K562 (cell line): ENCODE data around the gene TDRD12. TPM values are rescaled to one million over a fixed set of nuclear protein-coding genes. Genes with fewer than 3 reads are reported as not detected.

ENCODE experiments used
- ATAC-seq: fragments of 200-7000 bp; cut with Tn5 transposase; 3 replicates; pipeline ENCODE4 v1.9.1; 2020; ENCODE audit warnings: moderate library complexity
- BruUV-seq: library from RNA; stranded (reverse); fragments of 400-500 nt; replicated peaks from 2 replicates; lab custom pipeline; 2021; lab: Mats Ljungman, UMichigan
- CTCF ChIA-PET: fragments of 300-600 bp; formaldehyde crosslinking; extraction: SDS; loops from one replicate; lab custom pipeline; 2021; ENCODE audit warnings: low intra/inter-chr PET ratio; lab: Yijun Ruan, JAX
- POLR2A ChIA-PET: fragments of 300-600, 350-650 bp; sonication (Branson Sonifier 250); formaldehyde crosslinking; extraction: SDS; loops from one replicate; lab custom pipeline; 2021; ENCODE audit warnings: antibody characterized with exemption, inconsistent platforms; lab: Yijun Ruan, JAX
- DNase-seq, 4 experiments: peaks; one replicate each; pipeline versions ENCODE4 v3.0.0 to v3.0.0-alpha.2; 2011 to 2018; ENCODE audit warnings: low spot score in 3 of 4, mixed read lengths in 3 of 4; ENCODE audit errors: extremely low read depth in 1 of 4
- FAIRE-seq: peaks from 2 replicates; lab custom pipeline; 2011; peaks lifted over from hg19 to GRCh38; lab: Jason Lieb, UNC
- H2AFZ ChIP-seq: 2 replicates; pipeline ENCODE4 v1.6.0; 2011; ENCODE audit warnings: low read depth, low read length, control low read depth, inconsistent platforms
- H3K27ac ChIP-seq: fragments of 200-600 bp; 3 replicates; pipeline ENCODE4 v1.8.0; 2011; ENCODE audit warnings: low read depth, mild to moderate bottlenecking, control low read depth, inconsistent platforms, low read length, moderate library complexity, mixed read lengths; ENCODE audit errors: extremely low read depth
- H3K27me3 ChIP-seq, 2 experiments: fragments of 300-600 bp in 1 of 2; 2 replicates in 1 of 2; 3 replicates in 1 of 2; pipeline versions ENCODE4 v1.6.0 to v1.8.0; 2011; ENCODE audit warnings: inconsistent platforms in 2 of 2, low read length in 2 of 2, mild to moderate bottlenecking in 1 of 2, mixed read lengths in 1 of 2, moderate library complexity in 1 of 2; ENCODE audit not compliant: control insufficient read depth in 2 of 2, insufficient read depth in 2 of 2
- H3K36me3 ChIP-seq: fragments of 300-600 bp; 3 replicates; pipeline ENCODE4 v1.8.0; 2011; ENCODE audit warnings: mild to moderate bottlenecking, low read length, inconsistent platforms; ENCODE audit not compliant: control insufficient read depth, insufficient read depth
- H3K4me1 ChIP-seq, 2 experiments: fragments of 200-600 bp in 1 of 2; replicated peaks in 1 of 2; 2 replicates in 1 of 2; 3 replicates in 1 of 2; pipeline versions ENCODE4 v1.5.1 to v1.8.0; 2011; ENCODE audit warnings: inconsistent platforms in 2 of 2, low read length in 2 of 2, mild to moderate bottlenecking in 1 of 2, mixed read lengths in 1 of 2, moderate library complexity in 1 of 2; ENCODE audit not compliant: control insufficient read depth in 2 of 2, insufficient read depth in 2 of 2
- H3K4me2 ChIP-seq: 2 replicates; pipeline ENCODE4 v1.6.1; 2011; ENCODE audit warnings: low read length, control low read depth, inconsistent platforms, mixed read lengths; ENCODE audit not compliant: insufficient read depth
- H3K4me3 ChIP-seq: fragments of 200-600 bp; sonication (generic), shearing (Covaris generic); 2 replicates; pipeline ENCODE4 v1.5.1; 2016; ENCODE audit warnings: control low read depth, inconsistent platforms
- H3K79me2 ChIP-seq: fragments of 200-600 bp; 3 replicates; pipeline ENCODE4 v1.8.0; 2011; ENCODE audit warnings: low read length, inconsistent platforms; ENCODE audit not compliant: control insufficient read depth, insufficient read depth
- H3K9ac ChIP-seq, 2 experiments: 2 replicates each; pipeline versions ENCODE4 v1.6.0 to v1.6.1; 2011; ENCODE audit warnings: low read depth in 2 of 2, low read length in 2 of 2, control low read depth in 1 of 2, inconsistent platforms in 1 of 2, mild to moderate bottlenecking in 1 of 2, mixed read lengths in 1 of 2; ENCODE audit not compliant: insufficient read depth in 1 of 2
- H3K9me1 ChIP-seq: one replicate; pipeline ENCODE4 v1.6.0; 2011; ENCODE audit warnings: inconsistent platforms, mild to moderate bottlenecking, low read length, moderate library complexity; ENCODE audit not compliant: control insufficient read depth, insufficient read depth
- H3K9me3 ChIP-seq: replicated peaks from 2 replicates; pipeline ENCODE4 v1.5.1; 2011; ENCODE audit warnings: low read depth, low read length, inconsistent platforms; ENCODE audit not compliant: control insufficient read depth, insufficient read depth
- H4K20me1 ChIP-seq: replicated peaks from 2 replicates; pipeline ENCODE4 v1.6.1; 2011; ENCODE audit warnings: low read length, inconsistent platforms, mixed read lengths; ENCODE audit not compliant: control insufficient read depth, insufficient read depth
- BACH1 ChIP-seq: fragments of 200-800 bp; sonication (Bioruptor generic); IDR thresholded peaks from 2 replicates; pipeline ENCODE4 v1.6.1; 2016; ENCODE audit warnings: missing genetic modification characterization, missing compliant biosample characterization
- CBFA2T3 ChIP-seq: fragments of 450-650 bp; IDR thresholded peaks from 2 replicates; pipeline ENCODE4 v1.6.1; 2017
- CREBBP ChIP-seq: IDR thresholded peaks from one replicate; pipeline ENCODE4 v1.6.1; 2012; ENCODE audit warnings: low read depth, mild to moderate bottlenecking, control low read depth, inconsistent platforms, low read length
- PHF20 ChIP-seq: fragments of 450-650 bp; IDR thresholded peaks from 2 replicates; pipeline ENCODE4 v1.6.1; 2018; ENCODE audit not compliant: partially characterized antibody
- PTTG1 ChIP-seq: fragments of 450-650 bp; IDR thresholded peaks from 2 replicates; pipeline ENCODE4 v1.6.1; 2016; ENCODE audit warnings: low read depth, mild to moderate bottlenecking, missing genetic modification characterization, missing compliant biosample characterization
- SIN3A ChIP-seq, 2 experiments: fragments of 150-350 bp in 1 of 2; IDR thresholded peaks; 2 replicates each; pipeline ENCODE4 v1.6.1; 2011 to 2016; ENCODE audit warnings: borderline replicate concordance in 2 of 2, low read depth in 2 of 2, low read length in 2 of 2, mild to moderate bottlenecking in 2 of 2, moderate library complexity in 2 of 2; ENCODE audit not compliant: control insufficient read depth in 1 of 2
- SMAD3 ChIP-seq: fragments of 450-650 bp; formaldehyde crosslinking; conservative IDR thresholded peaks from 2 replicates; pipeline ENCODE4 v1.4.0; 2020; ENCODE audit warnings: mild to moderate bottlenecking
- TOE1 ChIP-seq, 2 experiments: fragments of 450-650 bp in 1 of 2; sonication (generic) in 1 of 2; formaldehyde crosslinking in 1 of 2; IDR thresholded peaks; 2 replicates each; pipeline versions ENCODE4 v1.7.1 to v1.8.0; 2016 to 2022; ENCODE audit warnings: borderline replicate concordance in 2 of 2, mild to moderate bottlenecking in 2 of 2, antibody characterized with exemption in 1 of 2, inconsistent platforms in 1 of 2, low read depth in 1 of 2, missing genetic modification reagents in 1 of 2, moderate library complexity in 1 of 2
- ZFPM2 ChIP-seq: fragments of 250-450 bp; sonication (Bioruptor Pico); IDR thresholded peaks from 2 replicates; pipeline ENCODE4 v1.5.1; 2022; ENCODE audit warnings: mild to moderate bottlenecking
- ZNF324 ChIP-seq: fragments of 250-450 bp; sonication (Bioruptor Pico); IDR thresholded peaks from 2 replicates; pipeline ENCODE4 v1.4.0; 2020; ENCODE audit warnings: mild to moderate bottlenecking
- WGBS: fragments of 100-300 bp; shearing (Covaris generic); methylation state at CpG from one replicate; pipeline ENCODE4 v1.1.6; 2016; ENCODE audit warnings: low coverage, mixed read lengths; ENCODE audit not compliant: insufficient coverage; ENCODE audit errors: missing lambda C conversion rate; 5-methylcytosine and 5-hydroxymethylcytosine counted together
- in situ Hi-C: fragments of 300-500 bp; cut with MboI; formaldehyde crosslinking; loops from 4 replicates; pipeline ENCODE4 v1.15.0; 2018; ENCODE audit warnings: inconsistent platforms, mixed read lengths
- intact Hi-C: fragments of 100-400 bp; cut with micrococcal nuclease; formaldehyde crosslinking; loops from 2 replicates; pipeline ENCODE4 v1.14.2; 2022
- polyA plus RNA-seq, 8 experiments: library from polyadenylated mRNA; depleted of rRNA in 4 of 8; stranded (reverse) in 5 of 8; unstranded in 3 of 8; fragments of >200 nt; fragmentation: Nextera tagmentation in 2 of 8; fragmentation: Illumina TruSeq in 1 of 8; extraction: Ambion mirVana in 2 of 8; extraction: Trizol in 1 of 8; gene quantifications; 2 replicates each; pipeline versions ENCODE4 v1.2.1 to v1.2.3, GENCODE V29; 2011 to 2014; ENCODE audit warnings: inconsistent platforms in 1 of 8, missing spikeins in 1 of 8
- total RNA-seq, 7 experiments: library from RNA; depleted of rRNA in 6 of 7; stranded (reverse); fragments of >200 nt in 6 of 7; fragmentation: Illumina TruSeq in 2 of 7; extraction: Trizol in 2 of 7; gene quantifications; 2 replicates each; pipeline versions ENCODE4 v1.2.1 to v1.2.3, GENCODE V29; 2011 to 2021; ENCODE audit warnings: low replicate concordance in 1 of 7
- TF ChIP-seq, protein P1 (sequence below): sonication (generic); formaldehyde crosslinking; IDR thresholded peaks from 2 replicates; pipeline ENCODE4 v1.8.0; 2023; ENCODE audit warnings: mild to moderate bottlenecking, missing genetic modification reagents
- TF ChIP-seq, protein P2 (sequence below), 2 experiments: fragments of 250-450 bp in 1 of 2; fragments of 450-650 bp in 1 of 2; sonication (Bioruptor Pico) in 1 of 2; IDR thresholded peaks; 2 replicates each; pipeline versions ENCODE4 v1.6.1 to v1.8.0; 2016 to 2021; ENCODE audit warnings: mild to moderate bottlenecking in 2 of 2, moderate library complexity in 2 of 2, missing compliant biosample characterization in 1 of 2, missing genetic modification characterization in 1 of 2
- TF ChIP-seq, protein P3 (sequence below): fragments of 450-650 bp; IDR thresholded peaks from 2 replicates; pipeline ENCODE4 v1.6.1; 2016; ENCODE audit warnings: missing biosample characterization, missing genetic modification characterization

Gene TDRD12
- total and polyA plus RNA-seq, 9 of the 15 experiments (the other 6 are each of a cell fraction or from before 2014, with no cell fraction given), result 0.03 TPM; not detected in 8

DNA sequence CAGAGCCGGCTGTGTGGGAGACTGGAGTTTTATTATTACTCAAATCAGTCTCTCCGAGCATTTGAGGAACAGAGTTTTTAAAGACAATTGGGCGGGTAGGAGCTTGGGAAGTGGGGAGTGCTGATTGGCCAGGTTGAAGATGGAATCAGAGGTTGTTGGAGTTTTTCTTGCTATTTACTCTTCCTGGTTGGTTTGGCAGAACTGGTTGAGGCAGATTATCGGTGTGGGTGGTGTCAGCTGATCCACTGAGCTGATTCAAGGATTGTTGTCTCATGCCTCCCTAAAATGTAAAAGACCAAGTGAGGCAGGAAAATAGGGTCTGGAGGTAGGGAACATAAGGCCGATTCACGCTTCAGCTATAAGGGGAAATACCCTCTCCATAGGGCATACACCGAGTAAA is 1.3 kb upstream of the TDRD12 start:
- Histone ChIP-seq H2AFZ (no peak overlapping the region), H3K9me1 (no peaks in the 10 kb centered on the region), H3K4me2 (no peak overlapping the region), H3K9me3 (no peaks in the 10 kb centered on the region), H3K27ac (no peak overlapping the region), H4K20me1 (no peaks in the 10 kb centered on the region), H3K4me3 (no peak overlapping the region), H3K9ac (no peak overlapping the region), H3K79me2 (no peaks in the 10 kb centered on the region), H3K4me1 (no peaks in the 10 kb centered on the region; a peak in 2 of 5 replicates), H3K36me3 (peaks cover 13% of the 10 kb centered on the region; the same call in 2 of the 3 replicates), H3K27me3 (no peaks in the 10 kb centered on the region)
- in situ Hi-C loops (no loop called here), intact Hi-C loops (no loop called here)
- no TSS peak for BruUV-seq
- no peak for TF ChIP-seq SMAD3 (CRISPR knock-in tag)
- TF ChIP-seq, protein P1, sequence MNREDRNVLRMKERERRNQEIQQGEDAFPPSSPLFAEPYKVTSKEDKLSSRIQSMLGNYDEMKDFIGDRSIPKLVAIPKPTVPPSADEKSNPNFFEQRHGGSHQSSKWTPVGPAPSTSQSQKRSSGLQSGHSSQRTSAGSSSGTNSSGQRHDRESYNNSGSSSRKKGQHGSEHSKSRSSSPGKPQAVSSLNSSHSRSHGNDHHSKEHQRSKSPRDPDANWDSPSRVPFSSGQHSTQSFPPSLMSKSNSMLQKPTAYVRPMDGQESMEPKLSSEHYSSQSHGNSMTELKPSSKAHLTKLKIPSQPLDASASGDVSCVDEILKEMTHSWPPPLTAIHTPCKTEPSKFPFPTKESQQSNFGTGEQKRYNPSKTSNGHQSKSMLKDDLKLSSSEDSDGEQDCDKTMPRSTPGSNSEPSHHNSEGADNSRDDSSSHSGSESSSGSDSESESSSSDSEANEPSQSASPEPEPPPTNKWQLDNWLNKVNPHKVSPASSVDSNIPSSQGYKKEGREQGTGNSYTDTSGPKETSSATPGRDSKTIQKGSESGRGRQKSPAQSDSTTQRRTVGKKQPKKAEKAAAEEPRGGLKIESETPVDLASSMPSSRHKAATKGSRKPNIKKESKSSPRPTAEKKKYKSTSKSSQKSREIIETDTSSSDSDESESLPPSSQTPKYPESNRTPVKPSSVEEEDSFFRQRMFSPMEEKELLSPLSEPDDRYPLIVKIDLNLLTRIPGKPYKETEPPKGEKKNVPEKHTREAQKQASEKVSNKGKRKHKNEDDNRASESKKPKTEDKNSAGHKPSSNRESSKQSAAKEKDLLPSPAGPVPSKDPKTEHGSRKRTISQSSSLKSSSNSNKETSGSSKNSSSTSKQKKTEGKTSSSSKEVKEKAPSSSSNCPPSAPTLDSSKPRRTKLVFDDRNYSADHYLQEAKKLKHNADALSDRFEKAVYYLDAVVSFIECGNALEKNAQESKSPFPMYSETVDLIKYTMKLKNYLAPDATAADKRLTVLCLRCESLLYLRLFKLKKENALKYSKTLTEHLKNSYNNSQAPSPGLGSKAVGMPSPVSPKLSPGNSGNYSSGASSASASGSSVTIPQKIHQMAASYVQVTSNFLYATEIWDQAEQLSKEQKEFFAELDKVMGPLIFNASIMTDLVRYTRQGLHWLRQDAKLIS (CRISPR knock-in tag), result no peak
- no peak for TF ChIP-seq ZFPM2
- no peak for TF ChIP-seq ZNF324 (CRISPR knock-in tag)
- no peak for TF ChIP-seq BACH1
- TF ChIP-seq, protein P2, sequence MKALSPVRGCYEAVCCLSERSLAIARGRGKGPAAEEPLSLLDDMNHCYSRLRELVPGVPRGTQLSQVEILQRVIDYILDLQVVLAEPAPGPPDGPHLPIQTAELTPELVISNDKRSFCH (CRISPR knock-in tag; IDR thresholded peaks at IDR 0.05), result no peak
- TF ChIP-seq, protein P2 (tag; IDR thresholded peaks at IDR 0.05), result no peak
- TF ChIP-seq TOE1 (IDR thresholded peaks at IDR 0.05; ENCODE audit: borderline replicate concordance), result no peak
- TF ChIP-seq TOE1 (CRISPR knock-in tag; IDR thresholded peaks at IDR 0.05; ENCODE audit: borderline replicate concordance, low read depth), result no peak
- TF ChIP-seq CBFA2T3, result no peak
- TF ChIP-seq SIN3A (IDR thresholded peaks at IDR 0.05; ENCODE audit: borderline replicate concordance in 2 of 2, control insufficient read depth in 1 of 2, low read depth in 2 of 2, low read length in 2 of 2), result no peak
- no peak for TF ChIP-seq PTTG1 (tag)
- no peak for TF ChIP-seq CREBBP
- TF ChIP-seq PHF20, result no peak
- TF ChIP-seq, protein P3, sequence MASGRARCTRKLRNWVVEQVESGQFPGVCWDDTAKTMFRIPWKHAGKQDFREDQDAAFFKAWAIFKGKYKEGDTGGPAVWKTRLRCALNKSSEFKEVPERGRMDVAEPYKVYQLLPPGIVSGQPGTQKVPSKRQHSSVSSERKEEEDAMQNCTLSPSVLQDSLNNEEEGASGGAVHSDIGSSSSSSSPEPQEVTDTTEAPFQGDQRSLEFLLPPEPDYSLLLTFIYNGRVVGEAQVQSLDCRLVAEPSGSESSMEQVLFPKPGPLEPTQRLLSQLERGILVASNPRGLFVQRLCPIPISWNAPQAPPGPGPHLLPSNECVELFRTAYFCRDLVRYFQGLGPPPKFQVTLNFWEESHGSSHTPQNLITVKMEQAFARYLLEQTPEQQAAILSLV (tag), result no peak
- DNase-seq, result no peak
- FAIRE-seq, result peak; percentile 49
- 70% methylated on average over 7 of the region's 7 CpGs for WGBS
- ChIA-PET POLR2A (interaction anchor here (0.8 to 1.5 kb wide), 4 partner anchors 10 to 27 kb away, joined by 3 to 4 read pairs (median 4); partner anchors contain the start of gene NUDT19), CTCF (no interaction called here)
- ATAC-seq, result no peak
